Chondrocyte (in vitro differentiated cells): ENCODE measurements around the gene C1QTNF5. TPM values are rescaled to one million over a fixed set of nuclear protein-coding genes. Genes with fewer than 3 reads are reported as not detected.

ENCODE experiments used
- DNase-seq: peaks from one replicate; pipeline ENCODE4 v3.0.0; 2021; ENCODE audit warnings: mixed read lengths, low spot score
- H3K27ac Mint-ChIP-seq: one replicate; pipeline ENCODE4 v1.8.0; 2021; ENCODE audit warnings: mild to moderate bottlenecking, moderate library complexity, mixed read lengths; ENCODE audit not compliant: unreplicated experiment
- H3K27me3 Mint-ChIP-seq: 2 replicates; pipeline ENCODE4 v1.8.0; 2021; ENCODE audit warnings: low read depth, mixed read lengths
- H3K36me3 Mint-ChIP-seq: 2 replicates; pipeline ENCODE4 v1.8.0; 2021; ENCODE audit warnings: low read depth, mixed read lengths
- H3K4me1 Mint-ChIP-seq: 2 replicates; pipeline ENCODE4 v1.8.0; 2021; ENCODE audit warnings: low read depth, mild to moderate bottlenecking, mixed read lengths
- H3K4me3 Mint-ChIP-seq: one replicate; pipeline ENCODE4 v1.8.0; 2021; ENCODE audit warnings: mild to moderate bottlenecking, moderate library complexity, mixed read lengths; ENCODE audit not compliant: unreplicated experiment
- H3K9me3 Mint-ChIP-seq: 2 replicates; pipeline ENCODE4 v1.8.0; 2021; ENCODE audit warnings: low read depth, mixed read lengths
- total RNA-seq: library from RNA; stranded (reverse); gene quantifications from 3 replicates; pipeline ENCODE4 v1.2.1, GENCODE V29; 2021
- TF ChIP-seq, protein P1 (sequence below): fragments of 200-600 bp; sonication (generic); IDR thresholded peaks from 2 replicates; pipeline ENCODE4 v1.5.0; 2021; ENCODE audit warnings: antibody characterized with exemption, mild to moderate bottlenecking, moderate library complexity

Gene C1QTNF5
- total RNA-seq, 1 donor from 2014 or later, result 67.1 TPM

DNA sequence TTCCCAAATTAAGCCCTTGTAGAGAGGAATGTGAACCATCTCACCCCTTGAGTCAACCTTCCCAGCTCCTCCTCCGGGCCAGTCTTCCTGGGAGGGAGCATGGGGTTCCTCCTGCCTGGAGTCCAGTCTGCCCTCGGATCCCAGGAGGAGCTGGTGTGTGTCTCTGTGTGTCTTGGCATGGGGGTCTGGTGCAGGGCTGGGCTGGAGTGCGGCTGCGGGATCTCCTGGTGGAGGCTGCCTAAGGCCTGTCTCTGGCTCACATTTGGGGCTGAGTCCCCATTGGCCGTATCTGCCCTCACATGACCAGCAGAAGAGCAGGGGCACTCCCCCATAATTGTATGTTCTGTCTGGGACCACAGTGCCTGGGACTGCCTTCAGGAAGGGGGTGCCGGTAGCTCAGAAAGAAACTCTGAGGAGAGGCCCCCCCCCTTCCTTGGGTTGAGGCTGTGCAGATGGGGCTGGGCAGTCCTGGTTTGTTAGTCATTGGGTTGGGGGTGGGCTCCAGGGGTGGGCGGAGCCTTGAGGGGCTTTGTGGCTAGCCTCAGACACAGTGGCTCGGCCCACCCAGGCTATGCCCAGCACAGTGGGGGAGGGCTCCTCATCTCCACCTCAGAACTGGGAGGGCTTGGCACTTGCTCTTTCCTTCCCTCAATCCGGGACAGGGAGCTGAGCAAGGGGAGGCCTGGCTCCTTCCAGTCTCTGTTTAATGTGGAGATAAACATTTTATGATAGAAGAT lies 2.9 kb downstream of the C1QTNF5 start:
- peak overlapping the region; percentile 73 for H3K4me3 Mint-ChIP-seq
- DNase-seq, result peak; percentile 77
- TF ChIP-seq, protein P1, sequence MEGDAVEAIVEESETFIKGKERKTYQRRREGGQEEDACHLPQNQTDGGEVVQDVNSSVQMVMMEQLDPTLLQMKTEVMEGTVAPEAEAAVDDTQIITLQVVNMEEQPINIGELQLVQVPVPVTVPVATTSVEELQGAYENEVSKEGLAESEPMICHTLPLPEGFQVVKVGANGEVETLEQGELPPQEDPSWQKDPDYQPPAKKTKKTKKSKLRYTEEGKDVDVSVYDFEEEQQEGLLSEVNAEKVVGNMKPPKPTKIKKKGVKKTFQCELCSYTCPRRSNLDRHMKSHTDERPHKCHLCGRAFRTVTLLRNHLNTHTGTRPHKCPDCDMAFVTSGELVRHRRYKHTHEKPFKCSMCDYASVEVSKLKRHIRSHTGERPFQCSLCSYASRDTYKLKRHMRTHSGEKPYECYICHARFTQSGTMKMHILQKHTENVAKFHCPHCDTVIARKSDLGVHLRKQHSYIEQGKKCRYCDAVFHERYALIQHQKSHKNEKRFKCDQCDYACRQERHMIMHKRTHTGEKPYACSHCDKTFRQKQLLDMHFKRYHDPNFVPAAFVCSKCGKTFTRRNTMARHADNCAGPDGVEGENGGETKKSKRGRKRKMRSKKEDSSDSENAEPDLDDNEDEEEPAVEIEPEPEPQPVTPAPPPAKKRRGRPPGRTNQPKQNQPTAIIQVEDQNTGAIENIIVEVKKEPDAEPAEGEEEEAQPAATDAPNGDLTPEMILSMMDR, result no peak
- peaks cover 59% of the 10 kb centered on the region for H3K4me1 Mint-ChIP-seq
- peaks cover 2% of the 10 kb centered on the region for H3K27me3 Mint-ChIP-seq
- peak overlapping the region; percentile 89 for H3K27ac Mint-ChIP-seq
- no peaks in the 10 kb centered on the region for H3K9me3 Mint-ChIP-seq
- no peaks in the 10 kb centered on the region for H3K36me3 Mint-ChIP-seq

DNA sequence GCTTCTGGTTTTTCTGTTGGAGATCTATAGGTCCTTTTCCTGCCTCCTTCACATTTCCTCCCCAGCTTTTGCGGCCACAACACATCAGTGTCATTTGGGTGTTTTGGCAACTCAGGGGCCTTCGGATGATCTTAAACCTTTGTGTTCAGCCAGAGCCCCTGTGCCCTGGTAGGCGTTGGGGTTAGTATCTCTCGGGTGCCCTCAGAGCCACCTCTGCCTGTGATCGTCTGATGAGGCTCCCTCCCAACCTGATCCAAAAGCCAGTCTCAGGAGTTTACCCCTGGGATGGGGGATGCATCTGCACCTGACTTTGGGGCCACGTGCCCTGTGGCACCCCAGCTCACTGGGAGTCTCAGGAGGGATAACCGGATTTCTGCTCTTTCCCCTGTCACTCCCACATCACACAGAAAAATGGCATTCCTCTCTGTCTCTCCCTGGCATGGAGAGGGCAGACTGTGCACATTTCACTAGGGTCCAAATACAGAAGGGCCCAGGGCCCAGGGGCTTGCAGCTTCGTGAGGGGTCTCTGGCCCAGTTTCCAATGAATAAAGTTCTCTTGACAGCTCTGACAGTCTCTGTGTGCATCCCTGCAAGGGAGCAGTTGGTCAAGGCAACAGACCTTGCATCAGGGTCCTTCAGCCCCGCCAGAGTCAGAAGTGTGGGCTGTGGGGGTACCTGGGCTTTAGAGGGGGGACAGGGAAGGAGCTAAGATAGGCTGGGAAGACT lies 3.8 kb downstream of the C1QTNF5 start:
- Mint-ChIP-seq H3K27me3 (peaks cover 2% of the 10 kb centered on the region), H3K9me3 (no peaks in the 10 kb centered on the region), H3K27ac (peak overlapping the region; percentile 89), H3K4me1 (peaks cover 59% of the 10 kb centered on the region), H3K36me3 (no peaks in the 10 kb centered on the region), H3K4me3 (no peak overlapping the region)
- TF ChIP-seq, protein P1, result no peak
- DNase-seq, result peak; percentile 44

DNA sequence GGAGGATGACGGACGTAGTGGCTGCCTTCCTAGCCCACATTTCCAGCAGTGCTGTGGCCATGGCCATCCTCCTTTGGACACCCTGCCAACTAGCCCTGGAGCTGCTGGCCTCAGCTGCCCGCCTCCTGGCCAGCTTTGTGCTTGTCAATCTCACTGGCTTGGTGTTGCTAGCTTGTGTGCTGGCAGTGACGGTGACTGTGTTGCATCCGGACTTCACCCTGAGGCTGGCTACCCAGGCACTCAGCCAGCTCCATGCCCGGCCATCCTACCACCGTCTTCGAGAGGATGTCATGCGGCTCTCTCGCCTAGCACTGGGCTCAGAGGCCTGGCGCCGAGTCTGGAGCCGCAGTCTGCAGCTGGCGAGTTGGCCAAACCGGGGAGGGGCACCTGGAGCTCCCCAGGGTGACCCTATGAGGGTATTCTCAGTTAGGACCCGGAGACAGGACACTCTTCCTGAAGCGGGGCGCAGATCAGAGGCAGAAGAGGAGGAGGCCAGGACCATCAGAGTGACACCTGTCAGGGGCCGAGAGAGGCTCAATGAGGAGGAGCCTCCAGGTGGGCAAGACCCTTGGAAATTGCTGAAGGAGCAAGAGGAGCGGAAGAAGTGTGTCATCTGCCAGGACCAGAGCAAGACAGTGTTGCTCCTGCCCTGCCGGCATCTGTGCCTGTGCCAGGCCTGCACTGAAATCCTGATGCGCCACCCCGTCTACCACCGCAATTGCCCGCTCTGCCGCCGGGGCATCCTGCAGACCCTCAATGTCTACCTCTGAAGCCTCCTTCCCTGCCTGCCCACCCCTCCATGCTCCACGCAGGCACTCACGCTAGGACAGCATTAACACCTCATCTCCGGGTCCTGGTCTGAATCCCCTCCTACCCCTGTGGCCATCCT lies 4.8 kb downstream of the C1QTNF5 start:
- peaks cover 55% of the 10 kb centered on the region for H3K4me1 Mint-ChIP-seq
- H3K36me3 Mint-ChIP-seq, result no peaks in the 10 kb centered on the region
- no peaks in the 10 kb centered on the region for H3K9me3 Mint-ChIP-seq
- peak overlapping the region; percentile 95 for H3K4me3 Mint-ChIP-seq
- peak overlapping the region; percentile 51 for H3K27ac Mint-ChIP-seq
- DNase-seq, result no peak
- peaks cover under 1% of the 10 kb centered on the region for H3K27me3 Mint-ChIP-seq
- TF ChIP-seq, protein P1, result no peak

DNA sequence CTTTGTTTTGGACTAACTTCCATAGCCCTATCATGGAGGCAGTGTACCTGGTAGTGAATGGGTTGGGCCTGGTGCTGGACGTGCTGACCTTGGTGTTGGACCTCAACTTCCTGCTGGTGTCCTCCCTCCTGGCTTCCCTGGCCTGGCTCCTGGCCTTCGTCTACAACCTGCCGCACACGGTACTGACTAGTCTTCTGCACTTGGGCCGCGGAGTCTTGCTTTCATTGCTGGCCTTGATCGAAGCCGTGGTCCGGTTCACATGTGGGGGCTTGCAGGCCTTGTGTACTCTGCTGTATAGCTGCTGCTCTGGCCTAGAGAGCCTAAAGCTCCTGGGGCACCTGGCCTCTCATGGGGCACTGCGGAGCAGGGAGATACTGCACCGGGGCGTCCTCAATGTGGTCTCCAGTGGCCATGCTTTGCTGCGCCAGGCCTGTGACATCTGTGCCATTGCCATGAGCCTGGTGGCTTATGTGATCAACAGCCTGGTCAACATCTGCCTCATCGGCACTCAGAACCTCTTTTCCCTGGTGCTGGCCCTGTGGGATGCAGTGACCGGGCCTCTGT lies 5.5 kb downstream of the C1QTNF5 start:
- TF ChIP-seq, protein P1, result no peak

More for the DNA sequence above, 5.5 kb downstream of the C1QTNF5 start:
- Mint-ChIP-seq H3K4me1 (peaks cover 53% of the 10 kb centered on the region), H3K27ac (peak overlapping the region; percentile 99), H3K27me3 (peaks cover 5% of the 10 kb centered on the region), H3K9me3 (no peaks in the 10 kb centered on the region), H3K36me3 (no peaks in the 10 kb centered on the region), H3K4me3 (peak overlapping the region; percentile 95)
- DNase-seq, result no peak
